NT2/D1 (cell line): ENCODE data around the gene SLC25A21.
"Not testable (repeated sequence)": the region's sequence is repeated elsewhere in the genome, so short reads cannot be mapped to it uniquely, and the experiment has no call there.

Source experiments
- SUZ12 ChIP-seq: IDR thresholded peaks from 2 replicates; pipeline ENCODE4 v1.6.1; 2011; ENCODE audit not compliant: insufficient read length, insufficient read depth; ENCODE audit errors: extremely low read depth
- YY1 ChIP-seq: IDR thresholded peaks from 2 replicates; pipeline ENCODE4 v1.6.1; 2011; ENCODE audit not compliant: insufficient read length, insufficient read depth

DNA sequence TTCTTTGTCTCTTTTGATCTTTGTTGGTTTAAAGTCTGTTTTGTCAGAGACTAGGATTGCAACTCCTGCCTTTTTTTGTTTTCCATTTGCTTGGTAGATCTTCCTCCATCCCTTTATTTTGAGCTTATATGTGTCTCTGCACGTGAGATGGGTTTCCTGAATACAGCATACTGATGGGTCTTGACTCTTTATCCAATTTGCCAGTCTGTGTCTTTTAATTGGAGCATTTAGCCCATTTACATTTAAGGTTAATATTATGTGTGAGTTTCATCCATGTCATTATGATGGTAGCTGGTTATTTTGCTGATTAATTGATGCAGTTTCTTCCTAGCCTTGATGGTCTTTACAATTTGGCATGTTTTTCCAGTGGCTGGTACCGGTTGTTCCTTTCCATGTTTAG, 276.1 kb downstream of the SLC25A21 start:
- TF ChIP-seq YY1, SUZ12: not testable (repeated sequence)
